SK-N-MC (cell line): ENCODE results near the gene CAMTA2.

Experiments
- DNase-seq: peaks from one replicate; pipeline ENCODE4 v3.0.0-alpha.2; 2011; ENCODE audit warnings: low read depth, low spot score
- H3K27ac ChIP-seq: fragments of 200-600 bp; sonication (generic); 2 replicates; pipeline ENCODE4 v1.5.1; 2016; ENCODE audit warnings: mixed run types
- H3K36me3 ChIP-seq: fragments of 200-600 bp; sonication (generic); 2 replicates; pipeline ENCODE4 v1.6.1; 2017; ENCODE audit warnings: antibody characterized with exemption, low read length, mixed read lengths; ENCODE audit not compliant: insufficient read depth
- H3K4me3 ChIP-seq: fragments of 200-600 bp; sonication (generic); 2 replicates; pipeline ENCODE4 v1.5.1; 2016
- H3K9ac ChIP-seq: fragments of 200-600 bp; sonication (generic); 2 replicates; pipeline ENCODE4 v1.8.0; 2017; ENCODE audit warnings: mixed run types, mixed read lengths; ENCODE audit not compliant: insufficient read length
- H3K9me3 ChIP-seq: fragments of 200-600 bp; sonication (generic); 2 replicates; pipeline ENCODE4 v1.6.1; 2017; ENCODE audit warnings: low read depth, mild to moderate bottlenecking, antibody characterized with exemption, low read length, moderate library complexity, mixed read lengths
- EZH2 ChIP-seq: fragments of 200-600 bp; sonication (generic); IDR thresholded peaks from one replicate; pipeline ENCODE4 v1.6.1; 2017; ENCODE audit warnings: antibody characterized with exemption
- FOXP2 ChIP-seq: optimal IDR thresholded peaks from 2 replicates; pipeline ENCODE3; 2011; ENCODE audit warnings: mild to moderate bottlenecking, moderate library complexity; ENCODE audit not compliant: insufficient read depth; ENCODE audit errors: extremely low read length, control extremely low read depth
- POLR2AphosphoS5 ChIP-seq: IDR thresholded peaks from 2 replicates; pipeline ENCODE4 v1.6.1; 2012; ENCODE audit warnings: mild to moderate bottlenecking, low read depth, low read length, borderline replicate concordance

CAMTA2 gene

GRCh38 chr17:4994081-4994595 lies 6.7 kb upstream of the CAMTA2 start:
- no peak for TF ChIP-seq FOXP2
- TF ChIP-seq EZH2, result no peak
- no peak for TF ChIP-seq POLR2AphosphoS5
- Histone ChIP-seq H3K9me3 (no peaks in the 10 kb centered on the region), H3K27ac (no peak overlapping the region), H3K9ac (no peak overlapping the region), H3K4me3 (no peak overlapping the region), H3K36me3 (no peaks in the 10 kb centered on the region)
- no peak for DNase-seq

DNA sequence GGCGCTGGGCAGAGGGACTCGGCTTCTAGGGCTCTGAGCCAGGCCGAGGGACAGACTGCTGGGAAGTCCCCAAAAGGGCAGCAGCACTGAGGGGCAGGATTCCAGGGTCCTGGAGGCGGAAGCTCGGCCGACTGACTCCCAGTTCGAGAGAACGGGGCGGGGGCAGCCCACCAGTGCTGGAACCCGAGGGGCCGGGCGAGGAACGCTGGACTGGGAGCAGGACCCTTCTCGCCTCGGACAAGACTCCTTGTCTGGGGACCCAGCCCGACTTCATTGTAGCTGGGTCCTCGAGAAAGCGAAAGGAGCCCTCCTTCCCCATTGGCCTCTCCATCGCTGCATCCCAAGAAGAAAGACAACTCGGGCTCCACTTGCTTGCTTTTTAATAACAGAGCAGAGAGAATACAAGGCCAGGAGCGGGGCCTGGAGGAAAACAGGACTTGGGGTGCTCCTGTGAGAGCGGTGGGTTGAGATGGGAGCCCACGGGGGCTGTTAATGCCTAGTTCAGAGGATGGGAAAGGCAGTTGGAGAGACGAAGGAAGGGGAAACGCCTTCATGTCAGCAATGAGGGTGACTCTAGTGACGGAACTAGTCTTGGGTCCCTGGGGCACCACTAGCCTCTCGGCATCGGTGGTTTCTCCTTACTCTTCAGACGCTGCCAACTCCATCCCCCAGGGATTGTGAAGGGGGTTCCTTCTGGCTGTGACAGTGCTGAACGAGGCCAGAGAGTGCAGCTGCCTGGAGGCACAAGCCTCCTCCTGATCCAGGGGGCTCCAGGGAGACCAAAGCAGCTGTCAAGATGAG lies 492 bp upstream of the CAMTA2 start:
- H3K9ac ChIP-seq, result peak overlapping the region; percentile 80
- no peak for DNase-seq

DNA sequence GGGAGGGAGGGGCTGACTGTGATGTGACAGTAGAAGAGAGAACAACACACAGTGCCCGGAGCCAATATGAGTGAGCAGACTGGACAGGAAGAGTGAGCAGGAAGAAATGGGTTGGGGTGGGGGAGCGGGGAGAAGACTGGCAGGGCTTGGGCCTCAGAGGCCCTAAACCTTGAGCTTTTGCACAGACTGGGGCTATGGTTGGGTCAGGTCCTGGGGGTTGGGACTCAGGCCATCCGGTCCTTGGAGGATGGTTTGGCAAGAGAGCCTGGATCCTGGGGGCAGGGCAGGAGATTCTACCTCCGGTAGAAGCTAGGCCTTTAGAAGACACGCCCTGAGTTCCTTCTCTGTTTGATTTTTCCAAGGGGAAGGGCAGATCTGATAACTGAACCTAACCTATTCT lies 1.1 kb downstream of the CAMTA2 start:
- H3K27ac ChIP-seq, result no peak overlapping the region
- H3K4me3 ChIP-seq, result peak overlapping the region; percentile 79
- H3K9ac ChIP-seq, result peak overlapping the region; percentile 80

More for the DNA sequence above, 492 bp upstream of the CAMTA2 start:
- Histone ChIP-seq H3K27ac (no peak overlapping the region), H3K4me3 (peak overlapping the region; percentile 79), H3K9me3 (no peaks in the 10 kb centered on the region), H3K36me3 (no peaks in the 10 kb centered on the region; the same call in 1 of the 2 replicates)
- no peak for TF ChIP-seq FOXP2

DNA sequence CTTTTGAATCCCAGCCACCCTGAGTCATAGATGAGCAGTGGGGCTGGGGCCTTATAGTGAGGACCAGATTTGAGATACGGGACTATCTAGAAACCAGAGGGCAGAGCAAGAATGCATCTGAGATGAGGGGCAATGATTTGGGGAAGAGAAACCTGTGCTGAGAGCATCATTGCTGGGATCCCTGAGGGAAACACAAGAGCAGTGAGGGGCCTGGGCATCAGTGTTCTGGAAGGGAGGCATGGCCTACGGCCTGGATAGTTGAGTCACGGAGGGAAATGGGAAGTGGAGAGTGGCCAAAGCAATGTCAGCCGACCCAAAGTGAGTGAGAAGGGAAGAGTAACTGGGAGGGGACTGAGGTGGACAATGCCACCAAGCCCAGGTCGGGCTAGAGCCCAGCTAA lies 5.2 kb downstream of the CAMTA2 start:
- Histone ChIP-seq H3K27ac (no peak overlapping the region), H3K4me3 (no peak overlapping the region), H3K36me3 (peaks cover 12% of the 10 kb centered on the region; the same call in 1 of the 2 replicates), H3K9ac (no peak overlapping the region), H3K9me3 (no peaks in the 10 kb centered on the region)
- no peak for DNase-seq
- TF ChIP-seq EZH2, result no peak
- no peak for TF ChIP-seq FOXP2

More for the DNA sequence above, 1.1 kb downstream of the CAMTA2 start:
- H3K9me3 ChIP-seq, result no peaks in the 10 kb centered on the region
- TF ChIP-seq EZH2 (no peak), POLR2AphosphoS5 (no peak), FOXP2 (no peak)
- DNase-seq, result no peak
- H3K36me3 ChIP-seq, result no peaks in the 10 kb centered on the region; the same call in 1 of the 2 replicates

- DNase-seq, result peak; percentile 14
- no peak overlapping the region for H3K9ac ChIP-seq
- H3K4me3 ChIP-seq, result no peak overlapping the region
- TF ChIP-seq POLR2AphosphoS5, result no peak
- TF ChIP-seq EZH2, result no peak
- no peak for TF ChIP-seq FOXP2
- no peak overlapping the region for H3K27ac ChIP-seq
- H3K36me3 ChIP-seq, result peaks cover 15% of the 10 kb centered on the region; the same call in 1 of the 2 replicates
- no peaks in the 10 kb centered on the region for H3K9me3 ChIP-seq
Observed at GRCh38 chr17:4980644-4981216, 6.7 kb downstream of the CAMTA2 start.

- no peak for TF ChIP-seq POLR2AphosphoS5
- no peak for TF ChIP-seq EZH2
- TF ChIP-seq FOXP2, result no peak
- Histone ChIP-seq H3K9ac (no peak overlapping the region), H3K4me3 (no peak overlapping the region), H3K27ac (no peak overlapping the region), H3K36me3 (peaks cover 15% of the 10 kb centered on the region; the same call in 1 of the 2 replicates), H3K9me3 (no peaks in the 10 kb centered on the region)
- DNase-seq, result no peak
Observed at GRCh38 chr17:4978726-4979125, 8.7 kb downstream of the CAMTA2 start.

GRCh38 chr17:4974115-4974670 lies 13.3 kb downstream of the CAMTA2 start:
- no peak for DNase-seq
- Histone ChIP-seq H3K36me3 (peaks cover 16% of the 10 kb centered on the region; the same call in 1 of the 2 replicates), H3K9ac (no peak overlapping the region), H3K9me3 (no peaks in the 10 kb centered on the region), H3K27ac (no peak overlapping the region), H3K4me3 (no peak overlapping the region)
- no peak for TF ChIP-seq POLR2AphosphoS5
- no peak for TF ChIP-seq FOXP2
- no peak for TF ChIP-seq EZH2
